Caco-2 (cell line): ENCODE measurements around the gene ZCCHC7. TPM values are rescaled to one million over a fixed set of nuclear protein-coding genes. Genes with fewer than 3 reads are reported as not detected.

Source experiments
- BruUV-seq: library from RNA; stranded (reverse); fragments of 400-500 nt; replicated peaks from 2 replicates; lab custom pipeline; 2021; lab: Mats Ljungman, UMichigan
- CTCF ChIA-PET: fragments of 300-600 bp; sonication (Branson Sonifier 250); formaldehyde crosslinking; loops from one replicate; lab custom pipeline; 2022; ENCODE audit warnings: antibody characterized with exemption; lab: Charles Lee
- POLR2A ChIA-PET: fragments of 300-600 bp; sonication (Branson Sonifier 250); formaldehyde crosslinking; loops from one replicate; lab custom pipeline; 2022; ENCODE audit warnings: antibody characterized with exemption; lab: Charles Lee
- DNase-seq, 2 experiments: peaks; one replicate each; pipeline versions ENCODE4 v3.0.0 to v3.0.0-alpha.2; 2020 to 2022
- H3K27me3 ChIP-seq: replicated peaks from 2 replicates; pipeline ENCODE4 v1.6.0; 2011; ENCODE audit warnings: low read length; ENCODE audit not compliant: control insufficient read depth, insufficient read depth
- H3K36me3 ChIP-seq: 2 replicates; pipeline ENCODE4 v1.5.1; 2011; ENCODE audit warnings: low read length; ENCODE audit not compliant: control insufficient read depth, insufficient read depth
- H3K4me1 ChIP-seq: fragments of 250-450 bp; sonication (Bioruptor Pico); 2 replicates; pipeline ENCODE4 v1.5.1; 2020; ENCODE audit warnings: mild to moderate bottlenecking
- H3K4me3 ChIP-seq: 2 replicates; pipeline ENCODE4 v1.5.1; 2011; ENCODE audit warnings: low read depth, mild to moderate bottlenecking, control low read depth, low read length
- H3K9me3 ChIP-seq: fragments of 250-450 bp; sonication (Bioruptor Pico); 2 replicates; pipeline ENCODE4 v1.5.1; 2020; ENCODE audit warnings: mild to moderate bottlenecking, moderate library complexity
- H3K27ac Mint-ChIP-seq: one replicate; pipeline ENCODE4 v1.8.0; 2022; ENCODE audit warnings: mixed read lengths; ENCODE audit not compliant: unreplicated experiment
- H3K27me3 Mint-ChIP-seq: one replicate; pipeline ENCODE4 v1.8.0; 2022; ENCODE audit warnings: mixed read lengths; ENCODE audit not compliant: insufficient read depth, unreplicated experiment
- H3K36me3 Mint-ChIP-seq: one replicate; pipeline ENCODE4 v1.8.0; 2022; ENCODE audit warnings: mild to moderate bottlenecking, mixed read lengths; ENCODE audit not compliant: insufficient read depth, unreplicated experiment
- H3K4me1 Mint-ChIP-seq: one replicate; pipeline ENCODE4 v1.8.0; 2022; ENCODE audit warnings: low read depth, mixed read lengths; ENCODE audit not compliant: unreplicated experiment
- H3K4me3 Mint-ChIP-seq: one replicate; pipeline ENCODE4 v1.8.0; 2022; ENCODE audit warnings: mild to moderate bottlenecking, moderate library complexity, mixed read lengths; ENCODE audit not compliant: unreplicated experiment
- H3K9me3 Mint-ChIP-seq: one replicate; pipeline ENCODE4 v1.8.0; 2022; ENCODE audit warnings: mixed read lengths; ENCODE audit not compliant: unreplicated experiment
- intact Hi-C: fragments of 100-400 bp; cut with micrococcal nuclease; formaldehyde crosslinking; loops from one replicate; pipeline ENCODE4 v1.10.0; 2022; ENCODE audit not compliant: unreplicated experiment
- total RNA-seq: library from RNA; stranded (reverse); gene quantifications from 2 replicates; pipeline ENCODE4 v1.2.3, GENCODE V29; 2022
- TF ChIP-seq, protein P1 (sequence below), 2 experiments: fragments of 200-600 bp in 1 of 2; IDR thresholded peaks; 1 replicate in 1 of 2; 2 replicates in 1 of 2; pipeline versions ENCODE4 v1.5.1 to v1.8.0; 2011 to 2022; ENCODE audit warnings: antibody characterized with exemption in 1 of 2, control low read depth in 1 of 2, inconsistent platforms in 1 of 2, low read depth in 1 of 2, low read length in 1 of 2, mild to moderate bottlenecking in 1 of 2, moderate library complexity in 1 of 2; ENCODE audit not compliant: insufficient read depth in 1 of 2, severe bottlenecking in 1 of 2, unreplicated experiment in 1 of 2

ZCCHC7 gene
- total RNA-seq, 1 experiment from 2014 or later = 22.0 TPM

DNA sequence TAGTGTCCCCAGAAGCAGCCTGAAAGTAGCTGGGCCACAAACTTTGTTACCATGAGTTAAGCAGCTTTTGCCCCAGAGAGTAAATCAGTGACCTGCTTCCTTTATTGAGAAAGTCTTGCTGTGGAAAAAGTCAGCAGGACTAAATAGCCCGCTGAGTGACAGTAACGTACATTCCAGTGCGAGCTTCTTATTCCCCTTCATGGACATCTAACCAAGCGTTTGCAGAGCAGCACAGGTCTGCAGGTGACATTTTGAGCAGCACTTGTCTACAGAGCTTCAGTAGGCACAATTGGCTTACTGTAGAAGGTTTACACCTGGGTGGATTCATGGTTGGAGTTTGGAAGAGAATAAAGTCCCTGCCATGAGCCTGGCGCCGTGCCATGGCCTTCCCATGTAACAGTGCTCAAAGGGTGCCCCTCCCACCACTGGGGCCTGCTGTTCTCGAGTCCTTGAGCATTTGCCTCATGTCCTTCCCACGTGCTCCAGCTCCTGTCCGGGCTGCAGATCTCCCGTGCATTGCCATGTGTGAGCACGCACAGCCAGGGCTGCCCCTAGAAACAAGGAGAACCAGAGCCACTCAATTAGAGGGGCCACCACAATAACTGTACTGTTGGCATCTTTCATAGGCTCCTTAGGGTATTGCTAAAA is 260.8 kb downstream of the ZCCHC7 start:
- no peak for DNase-seq
- Mint-ChIP-seq H3K9me3 (no peaks in the 10 kb centered on the region), H3K36me3 (peaks cover 4% of the 10 kb centered on the region), H3K4me3 (no peak overlapping the region), H3K27ac (no peak overlapping the region), H3K4me1 (no peaks in the 10 kb centered on the region), H3K27me3 (peaks cover 5% of the 10 kb centered on the region)
- no TSS peak for BruUV-seq
- intact Hi-C loops = no loop called here
- H3K36me3 ChIP-seq = no peaks in the 10 kb centered on the region
- H3K4me1 ChIP-seq = no peaks in the 10 kb centered on the region
- H3K9me3 ChIP-seq = no peaks in the 10 kb centered on the region
- CTCF ChIA-PET = no interaction called here
- TF ChIP-seq, protein P1, sequence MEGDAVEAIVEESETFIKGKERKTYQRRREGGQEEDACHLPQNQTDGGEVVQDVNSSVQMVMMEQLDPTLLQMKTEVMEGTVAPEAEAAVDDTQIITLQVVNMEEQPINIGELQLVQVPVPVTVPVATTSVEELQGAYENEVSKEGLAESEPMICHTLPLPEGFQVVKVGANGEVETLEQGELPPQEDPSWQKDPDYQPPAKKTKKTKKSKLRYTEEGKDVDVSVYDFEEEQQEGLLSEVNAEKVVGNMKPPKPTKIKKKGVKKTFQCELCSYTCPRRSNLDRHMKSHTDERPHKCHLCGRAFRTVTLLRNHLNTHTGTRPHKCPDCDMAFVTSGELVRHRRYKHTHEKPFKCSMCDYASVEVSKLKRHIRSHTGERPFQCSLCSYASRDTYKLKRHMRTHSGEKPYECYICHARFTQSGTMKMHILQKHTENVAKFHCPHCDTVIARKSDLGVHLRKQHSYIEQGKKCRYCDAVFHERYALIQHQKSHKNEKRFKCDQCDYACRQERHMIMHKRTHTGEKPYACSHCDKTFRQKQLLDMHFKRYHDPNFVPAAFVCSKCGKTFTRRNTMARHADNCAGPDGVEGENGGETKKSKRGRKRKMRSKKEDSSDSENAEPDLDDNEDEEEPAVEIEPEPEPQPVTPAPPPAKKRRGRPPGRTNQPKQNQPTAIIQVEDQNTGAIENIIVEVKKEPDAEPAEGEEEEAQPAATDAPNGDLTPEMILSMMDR (IDR thresholded peaks at IDR 0.05; ENCODE audit: insufficient read depth in 1 of 2, low read depth in 1 of 2, low read length in 1 of 2, severe bottlenecking in 1 of 2, unreplicated experiment in 1 of 2) = no peak
- no peaks in the 10 kb centered on the region for H3K27me3 ChIP-seq
- H3K4me3 ChIP-seq = no peak overlapping the region
- POLR2A ChIA-PET = interaction anchor here (0.6 kb wide), 1 partner anchor 18 kb away, joined by 3 read pairs; no protein-coding TSS in a partner anchor

DNA sequence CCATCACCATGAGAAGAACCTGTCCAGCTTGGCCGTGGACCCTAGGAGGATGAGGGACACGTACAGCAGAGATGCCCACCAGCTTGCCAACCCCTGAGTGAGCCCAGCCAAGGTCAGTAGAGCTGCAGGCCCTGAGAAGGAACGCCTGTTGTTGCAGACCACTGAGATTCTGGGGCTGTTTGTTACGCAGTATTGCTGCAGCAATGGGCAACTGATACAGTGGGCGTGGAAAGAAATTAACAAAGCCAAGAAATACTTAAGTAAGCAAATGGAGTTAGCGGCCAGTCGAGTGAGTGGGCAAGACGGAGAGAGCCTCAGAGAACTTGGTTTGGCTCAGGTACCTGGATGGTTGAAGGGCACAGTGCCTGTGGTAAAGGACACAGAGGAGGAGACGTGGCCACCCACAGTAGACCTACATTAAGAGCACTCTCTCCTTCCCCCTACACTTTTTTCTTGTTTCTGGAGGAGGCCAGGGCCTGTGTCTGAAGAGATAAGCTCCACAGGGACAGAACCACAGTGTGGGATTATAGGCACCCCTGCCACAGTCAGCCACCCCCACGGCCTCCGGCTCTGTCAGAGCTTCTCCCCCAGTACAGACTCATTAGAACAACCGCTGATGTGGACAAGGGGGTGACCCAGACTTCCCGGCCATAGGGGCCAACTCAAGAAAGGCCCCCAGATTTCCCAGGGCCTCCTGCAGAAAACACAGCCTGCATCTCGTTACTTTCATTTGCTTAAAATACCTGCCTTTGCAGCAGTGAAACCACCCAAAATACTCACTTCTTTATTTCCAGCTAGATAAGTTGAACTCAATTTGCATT is 262.0 kb downstream of the ZCCHC7 start:
- TF ChIP-seq, protein P1 (IDR thresholded peaks at IDR 0.05; ENCODE audit: insufficient read depth in 1 of 2, low read depth in 1 of 2, low read length in 1 of 2, severe bottlenecking in 1 of 2, unreplicated experiment in 1 of 2) = no peak
- H3K36me3 ChIP-seq = no peaks in the 10 kb centered on the region
- H3K4me1 ChIP-seq = no peaks in the 10 kb centered on the region
- Mint-ChIP-seq H3K4me1 (no peaks in the 10 kb centered on the region), H3K4me3 (no peak overlapping the region), H3K9me3 (no peaks in the 10 kb centered on the region), H3K27ac (no peak overlapping the region), H3K36me3 (peaks cover 4% of the 10 kb centered on the region), H3K27me3 (no peaks in the 10 kb centered on the region)
- ChIA-PET POLR2A (no interaction called here), CTCF (no interaction called here)
- intact Hi-C loops = no loop called here
- no peak overlapping the region for H3K4me3 ChIP-seq
- H3K9me3 ChIP-seq = no peaks in the 10 kb centered on the region
- no peak for DNase-seq
- H3K27me3 ChIP-seq = no peaks in the 10 kb centered on the region
- no TSS peak for BruUV-seq

DNA sequence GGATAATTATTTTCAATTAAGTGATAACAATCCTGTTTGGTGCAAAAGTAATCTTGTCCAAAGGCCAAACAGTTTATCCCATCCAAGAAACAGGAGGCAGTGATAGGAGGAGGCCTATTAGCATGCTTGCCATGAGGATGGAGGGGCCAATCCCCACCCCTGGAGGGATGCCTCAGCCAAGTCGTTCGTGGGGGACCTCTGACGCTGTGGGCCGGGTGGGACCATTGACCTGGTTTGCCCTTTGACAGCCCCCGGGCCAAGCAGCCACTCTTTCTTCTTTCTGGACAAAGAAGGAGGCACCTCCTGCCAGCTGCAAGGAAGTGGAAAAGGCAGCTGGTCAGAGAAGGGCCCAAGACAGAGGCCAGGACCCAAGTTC is 262.6 kb downstream of the ZCCHC7 start:
- POLR2A ChIA-PET = no interaction called here
- H3K27ac Mint-ChIP-seq = no peak overlapping the region
- no peaks in the 10 kb centered on the region for H3K27me3 Mint-ChIP-seq
- DNase-seq = no peak
- peaks cover 4% of the 10 kb centered on the region for H3K36me3 Mint-ChIP-seq
- intact Hi-C loops = no loop called here
- Histone ChIP-seq H3K4me3 (no peak overlapping the region), H3K27me3 (no peaks in the 10 kb centered on the region), H3K36me3 (no peaks in the 10 kb centered on the region), H3K9me3 (no peaks in the 10 kb centered on the region), H3K4me1 (no peaks in the 10 kb centered on the region)
- TF ChIP-seq, protein P1 (IDR thresholded peaks at IDR 0.05; ENCODE audit: insufficient read depth in 1 of 2, low read depth in 1 of 2, low read length in 1 of 2, severe bottlenecking in 1 of 2, unreplicated experiment in 1 of 2) = no peak
- H3K4me3 Mint-ChIP-seq = no peak overlapping the region
- CTCF ChIA-PET = no interaction called here
- H3K4me1 Mint-ChIP-seq = no peaks in the 10 kb centered on the region
- BruUV-seq = no TSS peak
- no peaks in the 10 kb centered on the region for H3K9me3 Mint-ChIP-seq
